AG10803 (cell line): Measurements from ENCODE around the gene SCGB3A2.

Experiments used
- DNase-seq: peaks from one replicate; pipeline ENCODE4 v3.0.0; 2010; ENCODE audit warnings: low read depth
- H3K4me3 ChIP-seq: 2 replicates; pipeline ENCODE4 v1.5.1; 2011; ENCODE audit warnings: mild to moderate bottlenecking, low read length, control low read depth
- TF ChIP-seq, protein P1 (sequence below): conservative IDR thresholded peaks from 2 replicates; pipeline ENCODE4 v1.5.1; 2011; ENCODE audit warnings: mild to moderate bottlenecking, low read length, control low read depth, inconsistent platforms

The SCGB3A2 gene

DNA sequence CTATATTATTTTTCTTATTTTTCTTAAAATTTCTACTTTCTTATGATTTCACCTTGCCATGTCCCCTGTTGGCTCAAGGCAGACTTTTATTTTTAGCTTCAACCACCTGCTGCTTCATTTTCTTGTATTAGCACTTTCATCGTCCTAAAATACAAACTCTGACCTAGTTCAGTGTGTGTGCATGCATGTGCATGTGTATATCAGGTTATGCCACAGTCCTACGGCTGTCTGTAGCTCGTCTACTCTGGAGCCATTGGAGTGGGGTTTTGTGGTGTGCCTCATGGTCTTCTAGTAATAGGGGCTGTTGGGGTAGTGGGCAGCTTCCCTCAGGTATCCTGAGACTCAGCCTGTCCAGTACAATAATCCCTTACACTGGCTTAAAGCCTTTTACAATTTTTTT is 33.7 kb upstream of the SCGB3A2 start:
- no peak for DNase-seq
- TF ChIP-seq, protein P1, sequence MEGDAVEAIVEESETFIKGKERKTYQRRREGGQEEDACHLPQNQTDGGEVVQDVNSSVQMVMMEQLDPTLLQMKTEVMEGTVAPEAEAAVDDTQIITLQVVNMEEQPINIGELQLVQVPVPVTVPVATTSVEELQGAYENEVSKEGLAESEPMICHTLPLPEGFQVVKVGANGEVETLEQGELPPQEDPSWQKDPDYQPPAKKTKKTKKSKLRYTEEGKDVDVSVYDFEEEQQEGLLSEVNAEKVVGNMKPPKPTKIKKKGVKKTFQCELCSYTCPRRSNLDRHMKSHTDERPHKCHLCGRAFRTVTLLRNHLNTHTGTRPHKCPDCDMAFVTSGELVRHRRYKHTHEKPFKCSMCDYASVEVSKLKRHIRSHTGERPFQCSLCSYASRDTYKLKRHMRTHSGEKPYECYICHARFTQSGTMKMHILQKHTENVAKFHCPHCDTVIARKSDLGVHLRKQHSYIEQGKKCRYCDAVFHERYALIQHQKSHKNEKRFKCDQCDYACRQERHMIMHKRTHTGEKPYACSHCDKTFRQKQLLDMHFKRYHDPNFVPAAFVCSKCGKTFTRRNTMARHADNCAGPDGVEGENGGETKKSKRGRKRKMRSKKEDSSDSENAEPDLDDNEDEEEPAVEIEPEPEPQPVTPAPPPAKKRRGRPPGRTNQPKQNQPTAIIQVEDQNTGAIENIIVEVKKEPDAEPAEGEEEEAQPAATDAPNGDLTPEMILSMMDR = no peak
- no peak overlapping the region for H3K4me3 ChIP-seq

DNA sequence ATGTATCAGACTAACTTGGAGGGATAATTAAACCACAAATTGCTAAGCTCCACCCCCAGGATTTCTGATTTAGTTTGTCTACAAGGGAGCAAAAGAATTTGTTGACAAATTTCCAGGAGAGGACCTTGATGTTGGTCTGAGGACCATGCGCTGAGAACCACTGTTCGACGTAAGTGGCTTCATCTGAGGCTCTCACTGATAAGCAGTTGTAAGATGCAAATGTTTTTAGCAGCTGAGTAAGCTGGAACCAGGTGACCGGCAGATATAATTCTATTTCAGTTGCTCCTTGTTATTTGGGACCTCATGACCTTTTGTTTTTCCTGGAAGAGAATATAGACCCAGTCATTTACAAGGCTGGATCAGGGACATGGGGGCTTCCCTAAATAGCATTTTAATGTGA is 32.9 kb upstream of the SCGB3A2 start:
- no peak overlapping the region for H3K4me3 ChIP-seq
- TF ChIP-seq, protein P1 = no peak
- DNase-seq = no peak

DNA sequence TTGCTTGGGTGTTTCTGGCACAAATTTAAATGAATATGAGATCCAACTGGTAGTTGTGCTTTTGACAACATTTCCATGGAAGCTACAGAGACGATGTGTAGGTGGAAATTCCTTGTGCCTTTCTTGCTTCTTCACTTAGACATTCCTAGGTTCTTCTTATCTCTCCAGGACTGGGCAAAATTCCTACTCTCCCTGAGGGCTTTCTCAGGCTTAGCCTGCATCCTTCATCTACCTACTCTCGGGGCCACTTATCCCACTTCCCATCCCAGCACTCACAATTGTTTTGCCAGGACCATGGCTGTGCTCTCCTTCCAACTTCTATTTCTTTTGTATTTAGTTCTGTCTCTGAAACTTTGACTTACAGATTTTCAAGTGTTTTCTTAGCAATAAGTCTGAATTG is 29.3 kb upstream of the SCGB3A2 start:
- TF ChIP-seq, protein P1 = no peak
- DNase-seq = no peak
- no peak overlapping the region for H3K4me3 ChIP-seq

DNA sequence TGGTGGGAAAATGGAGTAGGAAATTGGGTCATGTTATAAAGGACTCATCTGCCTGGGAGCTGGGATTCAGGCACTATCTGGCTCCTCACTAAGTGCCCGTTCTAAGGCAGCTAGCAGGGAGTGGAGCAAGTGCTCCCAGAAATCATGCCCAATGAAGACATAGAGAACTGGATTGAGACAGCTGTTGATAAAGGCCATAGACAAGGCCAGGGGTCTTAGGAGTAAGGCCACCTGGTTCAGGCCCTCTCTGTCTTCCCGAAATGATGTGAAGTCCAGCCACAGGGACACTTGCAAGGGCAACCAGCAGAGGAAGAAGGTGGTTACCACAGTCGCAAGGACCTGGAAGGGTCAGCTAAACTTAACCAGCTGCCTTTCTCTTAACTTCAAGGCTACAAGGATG is 26.9 kb upstream of the SCGB3A2 start:
- DNase-seq = no peak
- TF ChIP-seq, protein P1 = no peak
- H3K4me3 ChIP-seq = no peak overlapping the region

DNA sequence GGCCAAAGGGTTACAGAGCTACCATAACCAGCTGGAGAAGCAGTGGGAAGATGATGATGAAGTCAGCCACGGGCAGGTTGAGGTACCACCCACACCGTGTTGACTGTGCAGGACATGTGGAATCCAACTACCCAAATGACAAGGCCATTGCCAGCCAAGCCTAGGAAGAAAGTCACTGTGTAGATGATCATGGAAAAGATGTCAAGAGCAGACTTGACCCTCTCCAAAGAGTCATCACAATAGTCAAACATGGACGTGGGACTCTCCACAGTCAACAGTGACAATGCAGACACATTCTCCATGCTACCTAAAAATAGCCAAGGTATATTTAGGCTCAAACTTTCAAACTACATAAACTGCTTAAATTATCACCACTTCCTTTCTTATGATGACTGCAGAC is 26.1 kb upstream of the SCGB3A2 start:
- no peak overlapping the region for H3K4me3 ChIP-seq
- no peak for DNase-seq
- TF ChIP-seq, protein P1 = no peak

DNA sequence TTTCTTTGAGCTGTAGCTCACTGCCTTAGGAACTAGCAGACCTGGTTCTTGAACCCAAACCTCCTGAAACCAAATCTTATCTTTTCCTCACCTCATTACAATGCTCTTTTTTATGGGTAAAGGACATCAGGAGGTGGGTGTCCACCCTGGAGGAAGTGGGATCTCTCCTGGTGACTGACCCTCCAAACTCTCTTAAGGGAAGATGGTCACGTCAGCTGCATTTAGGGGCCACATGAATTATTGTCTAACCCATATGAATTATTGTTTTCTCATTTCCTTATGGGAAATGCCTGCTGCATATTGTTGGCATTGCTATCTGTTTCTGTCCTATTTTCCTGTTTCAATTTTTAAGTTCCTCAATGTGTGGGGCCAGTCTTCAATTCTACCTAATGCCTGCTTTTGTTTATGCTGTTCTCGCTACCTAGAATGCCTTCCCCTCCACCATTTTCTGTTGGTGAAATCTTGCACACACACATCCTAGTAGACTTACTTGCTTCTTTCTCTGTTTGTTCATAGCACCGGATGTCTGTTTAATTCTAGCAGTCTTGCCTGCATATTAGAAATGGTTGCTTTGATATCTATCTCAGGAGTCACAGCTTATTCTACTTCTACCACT is 25.0 kb upstream of the SCGB3A2 start:
- no peak for DNase-seq
- H3K4me3 ChIP-seq = no peak overlapping the region
- TF ChIP-seq, protein P1 = no peak

DNA sequence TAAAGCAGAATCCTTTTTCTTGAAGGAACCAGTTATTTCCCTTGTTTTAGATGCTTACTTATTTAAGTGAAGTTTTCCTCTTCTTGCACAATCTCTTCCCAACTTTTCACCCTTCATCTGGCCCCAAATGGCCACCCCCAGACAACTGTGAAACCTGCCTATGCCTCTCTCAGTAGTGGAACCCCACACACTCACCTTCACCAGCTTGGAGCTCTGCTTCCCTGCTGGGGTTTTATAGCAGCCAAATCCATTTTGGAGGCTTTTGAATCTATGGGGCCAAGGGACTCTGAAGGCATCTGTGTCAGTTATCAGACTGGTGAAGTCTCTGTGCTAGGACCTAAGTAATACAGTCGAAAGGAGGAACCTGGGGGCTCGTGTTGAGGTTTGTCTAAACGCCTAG is 24.2 kb upstream of the SCGB3A2 start:
- no peak for DNase-seq
- TF ChIP-seq, protein P1 = no peak
- H3K4me3 ChIP-seq = no peak overlapping the region
